Stimulated activated CD8-positive, alpha-beta memory T cell treated with anti-CD3 and anti-CD28 coated beads, Interleukin-12 subunit alpha, Interleukin-12 subunit beta, amount 100 ng/mL, for 24 hours (primary cell): ENCODE measurements around the gene UBAC2.

Source experiments
- DNase-seq: peaks from one replicate; pipeline ENCODE4 v3.0.0-alpha.2; 2020; ENCODE audit errors: extremely low read depth

Gene UBAC2

DNA sequence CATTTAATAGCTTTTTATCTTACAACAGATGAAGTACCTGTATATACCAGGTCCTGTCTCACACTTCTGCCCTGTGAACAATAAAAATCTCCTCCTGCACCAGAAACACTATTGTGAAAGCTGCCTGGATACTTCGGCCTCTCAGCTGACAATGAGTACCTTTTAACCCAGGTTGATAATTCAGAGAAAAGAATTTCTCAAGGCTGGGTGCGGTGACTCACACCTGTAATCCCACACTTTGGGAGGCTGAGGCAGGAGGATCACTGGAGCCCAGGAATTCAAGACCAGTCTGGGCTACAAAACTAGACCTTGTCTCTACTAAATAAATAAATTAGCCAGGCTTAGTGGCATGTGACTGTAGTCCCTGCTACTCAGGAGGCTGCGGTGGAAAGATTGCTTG, 235.3 kb downstream of the UBAC2 start:
- DNase-seq: no peak
